Trophoblast cell (in vitro differentiated cells and primary cell): ENCODE results near the gene ACSL1.

ENCODE experiments used
- DNase-seq, 2 donors: peaks; one replicate each; pipeline ENCODE4 v3.0.0-alpha.2; 2016
- H2AFZ ChIP-seq: 2 replicates; pipeline ENCODE4 v1.6.1; 2013; ENCODE audit warnings: low read length, moderate library complexity, mild to moderate bottlenecking; ENCODE audit not compliant: insufficient read depth, poor library complexity
- H2AK5ac ChIP-seq: 2 replicates; pipeline ENCODE4 v1.6.1; 2013; ENCODE audit warnings: mild to moderate bottlenecking, low read length
- H2BK120ac ChIP-seq: 2 replicates; pipeline ENCODE4 v1.6.1; 2013; ENCODE audit warnings: low read length, mild to moderate bottlenecking, moderate library complexity; ENCODE audit not compliant: insufficient read depth, poor library complexity
- H2BK12ac ChIP-seq: 2 replicates; pipeline ENCODE4 v1.6.1; 2013; ENCODE audit warnings: mild to moderate bottlenecking, low read length, moderate library complexity
- H2BK5ac ChIP-seq: 2 replicates; pipeline ENCODE4 v1.6.1; 2013; ENCODE audit warnings: low read length, low read depth, moderate library complexity, mild to moderate bottlenecking; ENCODE audit not compliant: poor library complexity
- H3K14ac ChIP-seq: 2 replicates; pipeline ENCODE4 v1.6.1; 2013; ENCODE audit warnings: mild to moderate bottlenecking, low read length
- H3K18ac ChIP-seq: 2 replicates; pipeline ENCODE4 v1.6.1; 2013; ENCODE audit warnings: mild to moderate bottlenecking, low read length
- H3K23ac ChIP-seq: 2 replicates; pipeline ENCODE4 v1.6.1; 2013; ENCODE audit warnings: low read length
- H3K27ac ChIP-seq: 2 replicates; pipeline ENCODE4 v1.5.1; 2013; ENCODE audit warnings: low read depth, mild to moderate bottlenecking, inconsistent platforms, low read length, moderate library complexity
- H3K27me3 ChIP-seq: 2 replicates; pipeline ENCODE4 v1.6.1; 2013; ENCODE audit warnings: inconsistent platforms, mild to moderate bottlenecking, low read length, moderate library complexity; ENCODE audit not compliant: insufficient read depth
- H3K36me3 ChIP-seq, 2 experiments: 1 replicate in 1 of 2; 2 replicates in 1 of 2; pipeline ENCODE4 v1.6.1; 2013; ENCODE audit warnings: low read length in 2 of 2, mild to moderate bottlenecking in 2 of 2, moderate library complexity in 1 of 2; ENCODE audit not compliant: insufficient read depth in 2 of 2, control insufficient read depth in 1 of 2
- H3K4ac ChIP-seq: 2 replicates; pipeline ENCODE4 v1.6.1; 2013; ENCODE audit warnings: low read depth, mild to moderate bottlenecking, low read length, moderate library complexity
- H3K4me1 ChIP-seq, 2 experiments: 1 replicate in 1 of 2; 2 replicates in 1 of 2; pipeline ENCODE4 v1.6.1; 2013; ENCODE audit warnings: low read length in 2 of 2, mild to moderate bottlenecking in 2 of 2, moderate library complexity in 1 of 2; ENCODE audit not compliant: insufficient read depth in 2 of 2, control insufficient read depth in 1 of 2
- H3K4me2 ChIP-seq: 2 replicates; pipeline ENCODE4 v1.6.1; 2013; ENCODE audit warnings: inconsistent platforms, mild to moderate bottlenecking, low read length, moderate library complexity
- H3K4me3 ChIP-seq: 2 replicates; pipeline ENCODE4 v1.5.1; 2013; ENCODE audit warnings: mild to moderate bottlenecking, low read depth, low read length, inconsistent platforms
- H3K79me1 ChIP-seq: one replicate; pipeline ENCODE4 v1.6.1; 2013; ENCODE audit warnings: low read length
- H3K79me2 ChIP-seq: 2 replicates; pipeline ENCODE4 v1.6.1; 2013; ENCODE audit warnings: low read length, mild to moderate bottlenecking; ENCODE audit not compliant: control insufficient read depth, insufficient read depth, poor library complexity
- H3K9ac ChIP-seq: 2 replicates; pipeline ENCODE4 v1.6.1; 2013; ENCODE audit warnings: mild to moderate bottlenecking, low read length
- H3K9me3 ChIP-seq: 2 replicates; pipeline ENCODE4 v1.6.1; 2013; ENCODE audit warnings: low read depth, mild to moderate bottlenecking, control low read depth, inconsistent platforms, low read length; ENCODE audit not compliant: insufficient read depth
- H4K12ac ChIP-seq: 2 replicates; pipeline ENCODE4 v1.6.1; 2013; ENCODE audit warnings: low read depth, mild to moderate bottlenecking, low read length, moderate library complexity
- H4K8ac ChIP-seq: 2 replicates; pipeline ENCODE4 v1.6.1; 2013; ENCODE audit warnings: low read depth, mild to moderate bottlenecking, low read length, moderate library complexity
- H4K91ac ChIP-seq: one replicate; pipeline ENCODE4 v1.6.1; 2013; ENCODE audit warnings: low read depth, mild to moderate bottlenecking, low read length, moderate library complexity
- WGBS: extraction: QIAGEN DNeasy Blood & Tissue Kit; methylation state at CpG from one replicate; pipeline ENCODE4 v1.1.7; 2013; ENCODE audit warnings: missing lambda C conversion rate; ENCODE audit not compliant: insufficient read length, insufficient coverage; ENCODE audit errors: extremely low coverage; 5-methylcytosine and 5-hydroxymethylcytosine counted together

ACSL1 gene

DNA sequence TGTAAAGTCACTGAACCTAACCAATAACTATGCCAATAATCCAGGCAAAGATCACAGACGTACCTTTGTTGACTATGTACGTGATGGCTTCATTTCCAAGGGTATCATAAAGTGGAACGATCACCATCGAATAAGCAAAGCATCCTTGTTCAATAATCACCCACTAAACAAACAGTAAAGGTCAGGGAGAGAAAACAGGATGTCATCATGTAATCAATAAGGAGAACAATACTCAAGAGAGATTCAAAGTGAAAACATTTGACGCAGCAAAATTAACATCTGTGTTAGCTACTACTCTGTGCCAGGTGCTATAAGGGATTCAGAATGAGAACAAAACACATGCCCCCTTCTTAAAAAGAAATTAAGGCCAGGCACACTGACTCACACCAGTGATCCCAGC, 48.9 kb downstream of the ACSL1 start:
- H3K27ac ChIP-seq = no peak overlapping the region
- no peak overlapping the region for H3K18ac ChIP-seq
- H2AFZ ChIP-seq = no peak overlapping the region
- no peak overlapping the region for H2BK120ac ChIP-seq
- no peak overlapping the region for H4K12ac ChIP-seq
- H2AK5ac ChIP-seq = no peak overlapping the region
- H2BK5ac ChIP-seq = no peak overlapping the region
- no peak overlapping the region for H4K8ac ChIP-seq
- H3K9ac ChIP-seq = no peak overlapping the region
- no peak overlapping the region for H3K23ac ChIP-seq
- no peaks in the 10 kb centered on the region for H3K79me1 ChIP-seq
- no peak for DNase-seq
- H3K4me3 ChIP-seq = no peak overlapping the region
- no peaks in the 10 kb centered on the region for H3K27me3 ChIP-seq
- H3K79me2 ChIP-seq = no peaks in the 10 kb centered on the region
- no CpG with 5 or more reads among the region's 5 CpGs for WGBS
- H3K4me1 ChIP-seq = no peaks in the 10 kb centered on the region
- H3K9me3 ChIP-seq = peaks cover 3% of the 10 kb centered on the region
- H3K4me2 ChIP-seq = no peak overlapping the region
- no peak overlapping the region for H3K4ac ChIP-seq
- H2BK12ac ChIP-seq = no peak overlapping the region
- H4K91ac ChIP-seq = no peak overlapping the region
- H3K36me3 ChIP-seq = no peaks in the 10 kb centered on the region
- no peak overlapping the region for H3K14ac ChIP-seq

- Histone ChIP-seq H3K4me2 (no peak overlapping the region), H3K14ac (no peak overlapping the region), H3K27me3 (no peaks in the 10 kb centered on the region), H3K23ac (no peak overlapping the region), H3K9me3 (peaks cover 3% of the 10 kb centered on the region), H2BK12ac (no peak overlapping the region), H3K18ac (no peak overlapping the region), H3K36me3 (no peaks in the 10 kb centered on the region), H2BK120ac (no peak overlapping the region), H3K79me1 (no peaks in the 10 kb centered on the region), H3K79me2 (no peaks in the 10 kb centered on the region), H3K4ac (no peak overlapping the region), H2BK5ac (no peak overlapping the region), H3K4me1 (no peaks in the 10 kb centered on the region), H3K9ac (no peak overlapping the region), H4K8ac (no peak overlapping the region), H3K4me3 (no peak overlapping the region), H2AFZ (no peak overlapping the region), H4K12ac (no peak overlapping the region), H4K91ac (no peak overlapping the region), H3K27ac (no peak overlapping the region), H2AK5ac (no peak overlapping the region)
- peak in 1 of 2 donors; percentile 33 for DNase-seq
- no CpG with 5 or more reads among the region's 13 CpGs for WGBS
Measured at GRCh38 chr4:184775854-184776555, 49.8 kb downstream of the ACSL1 start.

DNA sequence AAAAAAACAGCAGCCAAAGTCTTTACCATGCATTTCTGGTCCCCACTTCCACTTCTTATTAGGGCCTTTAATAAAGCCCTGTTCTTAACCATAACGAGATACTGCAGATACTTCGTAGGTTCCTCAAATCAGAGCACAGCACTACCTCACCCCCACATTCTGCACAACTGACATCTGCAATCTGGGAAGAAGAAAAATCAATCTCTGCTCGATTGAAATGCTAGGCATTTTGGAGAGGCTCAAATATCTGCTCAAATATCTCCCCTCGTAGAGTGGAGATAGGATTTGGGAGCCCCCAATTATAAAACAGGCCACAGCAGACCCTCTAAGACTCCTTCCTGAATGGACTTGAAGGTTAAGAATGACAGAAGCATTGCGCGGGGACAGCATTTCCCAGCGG, 51.6 kb downstream of the ACSL1 start:
- Histone ChIP-seq H2BK5ac (no peak overlapping the region), H3K79me2 (no peaks in the 10 kb centered on the region), H3K27ac (no peak overlapping the region), H3K4me3 (no peak overlapping the region), H3K18ac (no peak overlapping the region), H4K12ac (no peak overlapping the region), H4K8ac (no peak overlapping the region), H3K4ac (no peak overlapping the region), H3K9ac (no peak overlapping the region), H2AK5ac (no peak overlapping the region), H3K4me1 (no peaks in the 10 kb centered on the region), H2BK120ac (no peak overlapping the region), H3K36me3 (no peaks in the 10 kb centered on the region), H3K14ac (no peak overlapping the region), H3K4me2 (no peak overlapping the region), H2BK12ac (no peak overlapping the region), H3K27me3 (no peaks in the 10 kb centered on the region), H2AFZ (no peak overlapping the region), H3K23ac (no peak overlapping the region), H3K9me3 (peaks cover 3% of the 10 kb centered on the region), H4K91ac (no peak overlapping the region), H3K79me1 (no peaks in the 10 kb centered on the region)
- whole genome bisulfite sequencing = no CpG with 5 or more reads among the region's 7 CpGs
- no peak for DNase-seq

GRCh38 chr4:184771416-184771815, 54.4 kb downstream of the ACSL1 start:
- Histone ChIP-seq H4K12ac (no peak overlapping the region), H3K79me1 (no peaks in the 10 kb centered on the region), H3K9me3 (no peaks in the 10 kb centered on the region), H3K4me2 (no peak overlapping the region), H3K9ac (no peak overlapping the region), H2BK120ac (no peak overlapping the region), H2BK5ac (no peak overlapping the region), H3K36me3 (peaks cover 0 to 2% of the 10 kb centered on the region in 2 experiments), H4K8ac (no peak overlapping the region), H3K79me2 (no peaks in the 10 kb centered on the region), H3K4me1 (no peaks in the 10 kb centered on the region), H2AFZ (no peak overlapping the region), H3K4me3 (no peak overlapping the region), H3K4ac (no peak overlapping the region), H2BK12ac (no peak overlapping the region), H3K23ac (no peak overlapping the region), H3K14ac (no peak overlapping the region), H2AK5ac (no peak overlapping the region), H4K91ac (no peak overlapping the region), H3K18ac (no peak overlapping the region), H3K27me3 (no peaks in the 10 kb centered on the region), H3K27ac (no peak overlapping the region)
- no CpG with 5 or more reads among the region's 1 CpG for WGBS
- DNase-seq = no peak
